Stimulated activated CD8-positive, alpha-beta memory T cell treated with anti-CD3 and anti-CD28 coated beads, Interleukin-12 subunit alpha, Interleukin-12 subunit beta, amount 100 ng/mL, for 24 hours (primary cell): ENCODE data around the gene MYBPH.

Source experiments
- DNase-seq: peaks from one replicate; pipeline ENCODE4 v3.0.0-alpha.2; 2020; ENCODE audit errors: extremely low read depth

Gene MYBPH

DNA sequence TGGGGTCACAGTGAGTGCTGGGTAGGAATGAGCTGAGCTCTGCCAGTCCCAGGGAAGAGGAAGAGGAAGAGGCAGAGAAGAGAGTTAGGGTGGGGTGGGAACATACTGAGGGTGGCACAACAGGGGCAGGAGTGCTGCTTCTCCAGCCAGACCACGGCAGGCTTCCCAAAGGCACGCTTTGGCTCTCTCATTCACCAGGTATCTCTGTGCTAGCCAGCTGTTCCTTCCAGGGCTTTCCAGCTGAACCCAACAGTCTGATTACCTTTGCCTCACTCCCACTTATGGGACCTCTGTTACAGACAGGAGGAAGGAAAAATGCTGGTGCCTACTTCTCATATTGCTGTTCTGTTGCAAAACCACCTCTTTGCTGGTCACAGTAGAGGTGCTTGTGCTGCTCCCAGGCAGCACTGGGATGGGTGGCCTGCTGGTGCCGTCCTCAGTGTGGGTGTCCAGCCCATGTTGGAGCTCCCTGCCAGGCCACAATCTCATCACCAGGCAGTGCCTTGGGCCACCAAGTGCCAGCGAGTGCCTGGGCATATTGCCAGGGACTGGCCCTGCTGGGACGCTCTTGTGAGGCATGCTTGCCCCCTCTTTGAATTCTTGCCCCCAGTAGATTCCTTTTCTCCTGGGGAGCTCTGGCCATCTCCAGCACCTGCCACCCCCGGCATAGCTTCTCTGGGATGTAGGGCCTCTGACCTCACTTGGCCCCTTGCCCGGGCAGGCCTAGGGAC, 46.0 kb downstream of the MYBPH start:
- DNase-seq = no peak

DNA sequence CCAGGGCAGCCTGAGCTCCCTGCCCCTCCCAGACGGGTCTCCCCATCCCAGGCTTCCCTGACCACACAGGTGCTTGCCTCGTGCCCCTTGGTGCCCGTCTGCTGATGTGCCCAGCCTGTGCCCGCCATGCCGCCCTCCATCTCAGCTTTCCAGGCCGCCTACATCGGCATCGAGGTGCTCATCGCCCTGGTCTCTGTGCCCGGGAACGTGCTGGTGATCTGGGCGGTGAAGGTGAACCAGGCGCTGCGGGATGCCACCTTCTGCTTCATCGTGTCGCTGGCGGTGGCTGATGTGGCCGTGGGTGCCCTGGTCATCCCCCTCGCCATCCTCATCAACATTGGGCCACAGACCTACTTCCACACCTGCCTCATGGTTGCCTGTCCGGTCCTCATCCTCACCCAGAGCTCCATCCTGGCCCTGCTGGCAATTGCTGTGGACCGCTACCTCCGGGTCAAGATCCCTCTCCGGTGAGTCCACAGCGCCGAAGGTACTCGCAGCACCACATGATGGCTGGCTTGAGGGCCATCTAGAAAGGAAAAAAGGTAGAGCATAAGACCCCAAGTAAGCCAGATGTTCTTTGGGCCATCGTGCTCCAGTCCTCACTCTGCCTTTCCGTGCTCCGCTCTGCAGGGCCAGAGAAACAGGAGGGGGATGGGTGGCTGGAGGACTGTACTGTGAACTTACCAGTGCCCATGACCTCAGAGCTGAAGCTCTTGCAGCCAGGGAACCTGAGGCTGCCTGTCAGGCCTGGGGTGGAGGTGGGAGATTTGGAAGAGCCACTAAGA, 46.7 kb downstream of the MYBPH start:
- no peak for DNase-seq

DNA sequence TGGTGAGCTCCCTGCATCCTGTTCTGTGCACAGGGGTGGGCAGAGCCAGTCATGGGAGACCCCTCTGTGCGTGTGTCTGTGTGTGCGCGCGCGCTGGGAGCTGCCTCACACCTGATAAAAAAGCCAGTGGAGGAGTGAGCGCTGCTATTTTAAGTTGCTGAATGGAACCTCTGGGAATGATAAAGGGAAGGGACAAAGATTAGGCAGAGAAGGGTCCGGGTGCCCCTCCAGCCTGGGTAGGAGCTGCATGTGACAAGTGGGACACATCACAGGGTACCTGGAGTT, 47.3 kb downstream of the MYBPH start:
- DNase-seq = no peak

DNA sequence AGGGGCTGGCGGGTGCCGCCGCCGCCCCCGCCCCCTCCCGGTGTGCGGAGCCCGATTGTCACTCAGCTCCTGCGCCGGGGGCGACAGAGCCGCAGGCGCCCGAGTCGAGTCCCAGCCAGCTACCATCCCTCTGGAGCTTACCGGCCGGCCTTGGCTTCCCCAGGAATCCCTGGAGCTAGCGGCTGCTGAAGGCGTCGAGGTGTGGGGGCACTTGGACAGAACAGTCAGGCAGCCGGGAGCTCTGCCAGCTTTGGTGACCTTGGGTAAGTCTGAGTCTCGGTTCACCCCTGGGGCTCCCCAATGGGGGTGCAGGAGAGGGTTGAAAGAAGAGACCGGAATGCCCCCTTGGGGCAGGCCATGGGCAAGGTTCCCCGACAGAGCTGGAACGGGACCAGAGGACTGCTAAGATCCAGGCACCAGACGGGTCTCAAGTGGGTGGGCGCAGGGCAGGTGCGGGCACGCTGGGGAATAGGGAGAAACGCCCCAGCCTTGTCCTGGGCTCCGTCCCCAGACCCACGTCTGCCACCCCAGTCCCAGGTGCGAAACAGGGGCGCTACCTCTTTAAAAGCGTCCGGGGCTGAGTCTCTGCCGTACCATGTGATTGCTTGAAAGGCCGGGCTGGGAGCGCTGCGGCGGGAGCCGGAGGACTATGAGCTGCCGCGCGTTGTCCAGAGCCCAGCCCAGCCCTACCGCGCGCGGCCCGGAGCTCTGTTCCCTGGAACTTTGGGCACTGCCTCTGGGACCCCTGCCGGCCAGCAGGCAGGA, 47.8 kb downstream of the MYBPH start, which contains the start of gene ADORA1:
TSS of gene ADORA1 (plus strand) at position 61 of the 765 bp plus-strand sequence. CDS start 1,116 bp downstream, outside the sequence.
- no peak for DNase-seq

DNA sequence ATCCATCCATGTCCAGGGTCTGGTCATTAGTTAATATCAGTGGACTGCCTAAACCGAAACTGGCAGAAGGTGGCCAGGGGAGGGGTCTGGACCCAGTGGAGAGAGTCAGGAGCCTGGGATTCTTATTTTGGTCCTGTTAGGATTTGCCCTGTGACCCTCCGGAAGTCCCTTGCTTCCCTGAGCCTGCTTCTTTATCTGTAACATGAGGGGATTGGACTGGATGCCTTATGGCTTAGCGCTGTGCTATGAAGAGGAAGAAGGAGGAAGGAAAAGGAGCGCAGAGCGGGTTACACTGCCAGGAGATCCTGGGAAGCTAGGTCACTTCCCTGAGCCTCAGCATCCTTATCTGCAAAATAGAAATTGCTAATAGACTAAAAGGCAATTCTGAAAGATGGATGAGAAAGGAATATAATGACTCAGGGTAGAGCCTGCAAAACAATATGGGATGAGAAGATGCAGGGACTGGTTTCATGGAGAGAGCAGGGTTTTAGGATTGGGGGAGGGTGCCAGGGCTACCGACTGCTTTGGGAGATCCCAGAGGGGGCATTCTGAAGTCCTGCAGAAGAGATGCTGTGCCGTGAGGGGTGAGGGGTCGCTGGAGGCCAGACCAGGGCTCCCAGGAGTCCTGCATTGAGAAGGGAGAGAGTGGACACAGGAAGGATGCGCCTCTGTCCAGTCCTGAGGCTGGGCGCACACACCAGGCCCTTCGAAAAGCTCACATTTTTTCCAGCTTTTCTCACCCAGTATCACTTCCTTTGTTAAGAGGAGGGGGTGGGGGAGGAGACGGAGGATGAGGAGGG, 48.6 kb downstream of the MYBPH start:
- no peak for DNase-seq

DNA sequence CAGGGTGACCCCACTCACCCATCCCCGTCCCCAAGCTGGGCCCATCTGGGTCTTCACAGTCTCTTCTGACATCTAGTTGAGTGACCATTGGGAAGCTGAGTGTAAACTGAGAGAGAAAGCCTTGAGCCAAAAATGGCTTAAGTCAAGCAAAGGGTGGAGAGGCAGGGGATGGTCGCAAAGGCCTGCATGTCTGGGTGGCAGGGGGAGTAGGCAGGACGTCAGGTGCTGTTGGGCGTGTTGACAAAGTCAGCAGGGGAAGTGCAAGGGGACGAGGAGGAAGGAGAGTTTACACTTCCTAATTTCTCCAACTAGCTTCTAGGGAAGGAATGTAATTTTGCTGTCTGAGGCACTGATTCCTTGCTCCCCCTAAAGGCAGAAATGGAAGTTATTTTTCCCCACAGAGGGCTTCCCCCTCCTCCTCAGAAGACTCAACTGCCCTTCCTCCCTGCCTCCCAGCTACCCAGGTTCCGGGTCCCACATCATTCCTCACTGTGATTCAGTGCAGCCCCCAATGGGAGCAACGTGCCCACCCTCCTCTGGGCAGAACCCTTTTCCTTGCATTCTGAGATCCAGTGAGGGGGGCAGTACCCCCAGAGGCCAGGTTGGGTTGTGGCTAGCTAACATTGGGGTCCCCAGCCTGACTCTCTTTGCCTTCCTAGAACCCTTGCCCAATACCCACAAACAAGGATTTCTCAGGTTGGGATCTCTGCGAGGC, 49.3 kb downstream of the MYBPH start:
- no peak for DNase-seq

DNA sequence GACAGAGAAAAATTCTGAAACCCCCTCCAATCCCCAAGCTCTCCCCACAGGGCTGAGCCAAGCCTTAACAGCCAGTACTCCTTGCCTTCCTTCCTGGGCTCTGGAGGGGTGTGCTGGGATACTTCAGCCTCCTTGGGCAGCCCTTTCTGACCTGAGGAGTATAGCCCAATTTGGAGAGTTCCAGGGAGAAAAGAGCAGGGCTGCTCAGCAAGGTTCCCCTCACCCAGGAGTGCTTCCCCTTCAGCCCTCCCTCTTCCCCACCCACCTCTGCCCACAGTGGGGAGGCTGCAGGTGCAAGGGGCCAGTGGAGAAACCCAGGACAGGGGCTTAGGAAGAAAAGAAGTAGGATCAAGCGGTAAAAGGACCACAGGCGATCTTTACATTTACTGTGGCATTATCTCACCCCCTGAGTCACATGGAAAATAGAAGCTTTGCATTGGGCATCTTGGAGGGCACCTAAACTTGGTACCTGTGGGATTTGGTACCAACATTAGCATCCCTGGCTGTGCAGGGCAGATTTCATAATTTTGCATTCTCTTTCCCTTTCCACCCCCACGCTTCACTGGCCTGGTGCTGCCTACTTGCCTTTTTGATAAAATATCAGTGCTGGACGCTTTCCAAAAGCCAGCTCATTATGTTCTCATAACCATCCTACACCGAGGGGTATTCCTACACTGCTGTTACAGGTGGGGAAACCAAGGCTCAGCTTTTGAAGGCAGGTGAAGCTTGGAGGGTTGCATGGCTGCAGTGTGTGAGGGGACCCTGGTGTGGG, 50.9 kb downstream of the MYBPH start:
- DNase-seq = no peak

DNA sequence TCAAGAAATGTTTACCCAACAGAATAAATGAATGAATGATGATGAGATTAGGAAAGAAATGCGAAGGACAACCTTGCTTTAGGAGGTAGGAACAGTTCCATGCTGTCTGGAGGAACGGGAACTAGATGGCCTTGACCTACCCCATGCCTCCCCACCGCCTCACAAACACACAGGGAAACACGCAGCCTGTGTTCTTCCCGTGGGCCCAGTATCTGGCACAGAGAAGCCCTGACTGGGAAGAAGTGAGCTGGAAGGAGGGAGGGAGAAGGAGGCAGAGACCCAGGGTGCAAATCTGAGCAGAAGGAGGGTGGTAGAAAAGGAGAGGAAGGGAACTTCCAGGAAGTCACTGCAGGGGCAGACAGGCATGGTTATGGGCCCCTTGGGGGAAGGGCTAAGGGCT, 51.6 kb downstream of the MYBPH start:
- DNase-seq = no peak

DNA sequence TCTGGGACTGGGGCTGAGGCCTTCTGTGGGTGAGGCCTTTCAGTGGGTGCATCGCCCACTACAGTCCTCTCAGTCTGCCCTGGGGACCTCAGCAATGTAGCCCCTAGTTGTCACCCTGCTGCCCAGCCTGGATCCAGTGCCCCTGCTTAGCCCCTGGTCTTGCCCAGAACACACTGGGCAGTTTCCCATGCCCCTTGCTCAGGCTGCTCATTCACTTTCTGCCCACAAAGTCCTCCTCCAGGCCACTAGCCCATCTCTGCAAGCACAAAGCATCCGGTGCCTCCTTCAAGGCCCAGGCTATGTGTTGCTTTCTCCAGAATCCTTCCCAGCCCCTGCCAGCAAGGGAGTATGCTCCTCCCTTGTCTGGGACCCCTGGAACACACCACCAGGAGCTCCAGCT, 53.5 kb downstream of the MYBPH start:
- DNase-seq = no peak

DNA sequence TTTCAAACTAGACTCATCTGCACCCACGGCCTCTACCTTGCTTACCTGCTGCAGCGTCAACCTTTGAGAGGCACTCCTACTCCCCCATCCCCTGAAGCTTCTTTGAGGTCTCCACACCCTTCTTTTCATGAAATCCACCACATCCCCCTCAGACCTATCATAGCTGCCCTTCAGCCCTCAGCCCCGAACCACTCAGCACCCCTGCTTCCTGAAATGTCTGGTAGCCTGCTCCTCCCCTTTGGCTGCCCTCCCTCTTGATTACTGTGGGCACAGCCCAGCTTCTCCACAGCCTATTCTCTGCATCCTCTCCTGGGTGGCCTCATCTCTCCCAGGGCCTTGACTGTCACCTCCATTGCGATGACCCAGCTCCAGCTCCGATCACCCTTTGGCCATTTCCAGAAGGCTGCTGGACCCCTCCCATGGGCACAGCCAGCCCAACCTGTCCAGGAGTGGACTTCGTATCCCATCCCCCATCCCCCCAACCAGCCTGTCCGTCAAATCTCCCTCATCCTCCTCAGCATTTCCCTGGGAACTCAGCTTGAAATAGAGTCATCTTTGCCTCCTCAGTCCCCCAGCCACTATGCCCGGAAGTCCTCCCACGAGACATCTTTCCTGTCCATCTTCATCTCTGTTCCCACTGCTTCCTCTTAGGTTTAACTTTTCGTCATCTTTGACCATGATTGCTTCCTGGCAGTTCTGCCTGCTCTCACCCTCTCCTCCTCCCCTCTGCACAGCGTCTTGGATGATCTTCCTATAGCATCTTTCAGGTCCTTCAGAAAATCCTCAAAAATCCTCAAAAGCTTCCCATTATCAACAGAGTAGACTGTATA, 54.2 kb downstream of the MYBPH start:
- DNase-seq = no peak

DNA sequence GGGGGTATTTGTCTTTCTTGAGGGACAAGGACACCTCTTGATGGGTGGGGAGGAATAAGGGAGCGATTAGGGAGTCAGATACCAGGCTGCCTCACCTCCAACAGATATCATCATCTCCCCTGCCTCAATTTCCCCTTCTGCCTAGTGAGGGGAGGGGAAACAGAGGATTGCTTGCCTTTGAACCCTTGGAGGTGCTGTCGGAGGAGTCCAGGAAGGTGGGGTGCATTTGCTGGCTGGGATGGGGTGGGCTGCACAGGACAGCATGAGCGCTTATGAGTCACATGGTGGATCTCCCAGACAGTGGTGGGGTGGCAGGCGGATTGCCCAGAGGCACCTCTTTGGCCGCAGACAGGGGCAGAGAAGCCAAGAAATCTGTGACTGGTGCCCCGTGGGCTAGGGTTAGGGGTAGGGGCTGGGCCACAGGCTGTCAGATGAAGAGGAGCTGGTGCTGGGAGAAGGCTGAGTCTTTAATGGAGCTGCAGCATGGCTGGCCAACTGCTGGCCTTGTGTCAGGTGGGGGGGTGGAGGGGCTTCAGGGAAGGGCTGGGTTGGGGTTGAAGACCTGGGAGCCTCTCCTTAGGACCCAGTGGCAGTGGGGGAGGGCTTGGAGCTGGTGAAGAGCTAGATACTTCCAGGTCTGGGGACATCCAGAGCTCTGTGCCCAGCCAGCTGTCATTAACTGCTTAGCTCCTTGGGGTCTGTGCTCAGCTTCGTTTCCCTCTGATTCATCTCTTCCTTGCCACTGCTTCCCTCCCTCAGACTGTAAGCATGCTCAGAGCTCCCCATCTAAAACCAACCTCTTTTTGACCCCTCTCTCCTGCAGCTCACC, 55.1 kb downstream of the MYBPH start:
- no peak for DNase-seq
